Inflammatory macrophage (primary cell): ENCODE measurements around the gene MOB3A.
A peak's percentile ranks its signal among the peaks of the same experiment; 100 is the strongest.
"Not testable (repeated sequence)": the region's sequence is repeated elsewhere in the genome, so short reads cannot be mapped to it uniquely, and the experiment has no call there.

Source experiments
- DNase-seq, 2 donors: peaks; one replicate each; pipeline ENCODE4 v3.0.0-alpha.2; 2020 to 2022

Gene MOB3A

GRCh38 chr19:2045501-2046045 lies 50.6 kb downstream of the MOB3A start:
- no peak for DNase-seq

- DNase-seq, result no peak
Observed at GRCh38 chr19:2044709-2045500, 51.2 kb downstream of the MOB3A start.

- no peak for DNase-seq
Observed at GRCh38 chr19:2043961-2044708, 52.0 kb downstream of the MOB3A start.

GRCh38 chr19:2043251-2043641 lies 52.9 kb downstream of the MOB3A start:
- no peak for DNase-seq

GRCh38 chr19:2042485-2043250 lies 53.5 kb downstream of the MOB3A start:
- no peak for DNase-seq

- peak; percentile 96 to 98 for DNase-seq
Observed at GRCh38 chr19:2041683-2042484, 54.2 kb downstream of the MOB3A start.

GRCh38 chr19:2041433-2041682 lies 54.8 kb downstream of the MOB3A start:
- DNase-seq, result no peak

- no peak for DNase-seq
Observed at GRCh38 chr19:2040647-2041432, 55.3 kb downstream of the MOB3A start.

- no peak for DNase-seq
Observed at GRCh38 chr19:2039959-2040646, 56.0 kb downstream of the MOB3A start.

GRCh38 chr19:2039089-2039958 lies 56.8 kb downstream of the MOB3A start:
- DNase-seq, result no peak

GRCh38 chr19:2038284-2039088 lies 57.6 kb downstream of the MOB3A start:
- no peak for DNase-seq

GRCh38 chr19:2037651-2038255 lies 58.4 kb downstream of the MOB3A start:
- DNase-seq, result no peak

- no peak for DNase-seq
Observed at GRCh38 chr19:2036424-2036823, 59.7 kb downstream of the MOB3A start.

- DNase-seq, result no peak
Observed at GRCh38 chr19:2035590-2035991, 60.5 kb downstream of the MOB3A start.

GRCh38 chr19:2034729-2035589 lies 61.2 kb downstream of the MOB3A start:
- DNase-seq, result peak; percentile 53 to 67

- DNase-seq, result not testable (repeated sequence)
Observed at GRCh38 chr19:2034253-2034652, 61.9 kb downstream of the MOB3A start.

- no peak for DNase-seq
Observed at GRCh38 chr19:2033825-2034159, 62.3 kb downstream of the MOB3A start.
